Smooth muscle cell (in vitro differentiated cells): ENCODE results near the gene EEF1G. TPM values are rescaled to one million over a fixed set of nuclear protein-coding genes. Genes with fewer than 3 reads are reported as not detected.
"Not testable (repeated sequence)": the region's sequence is repeated elsewhere in the genome, so short reads cannot be mapped to it uniquely, and the experiment has no call there.

Experiments used
- DNase-seq: peaks from one replicate; lab custom pipeline; 2025; ENCODE audit not compliant: unreplicated experiment; lab: John Stamatoyannopoulos, UW
- H2AFZ ChIP-seq: fragments of 200-600 bp; sonication (generic); 2 replicates; pipeline ENCODE4 v1.6.0; 2016; ENCODE audit warnings: antibody characterized with exemption, low read depth, mild to moderate bottlenecking
- H3F3A ChIP-seq: fragments of 200-600 bp; sonication (generic); 2 replicates; pipeline ENCODE4 v1.6.0; 2017; ENCODE audit warnings: antibody characterized with exemption, low read depth
- H3K27ac ChIP-seq: fragments of 200-600 bp; sonication (generic); 2 replicates; pipeline ENCODE4 v1.5.1; 2016; ENCODE audit warnings: low read depth, mild to moderate bottlenecking
- H3K27me3 ChIP-seq: fragments of 200-600 bp; sonication (generic); 2 replicates; pipeline ENCODE4 v1.6.1; 2016; ENCODE audit warnings: low read depth, mild to moderate bottlenecking
- H3K36me3 ChIP-seq: fragments of 200-600 bp; sonication (generic); 2 replicates; pipeline ENCODE4 v1.5.1; 2016; ENCODE audit warnings: low read depth
- H3K4me1 ChIP-seq: fragments of 200-600 bp; sonication (generic); 2 replicates; pipeline ENCODE4 v1.5.1; 2016; ENCODE audit warnings: low read depth
- H3K4me2 ChIP-seq: fragments of 200-600 bp; sonication (generic); 2 replicates; pipeline ENCODE4 v1.6.0; 2016; ENCODE audit warnings: mild to moderate bottlenecking
- H3K4me3 ChIP-seq: fragments of 200-600 bp; sonication (generic); 2 replicates; pipeline ENCODE4 v1.5.1; 2016; ENCODE audit warnings: mild to moderate bottlenecking
- H3K79me2 ChIP-seq: fragments of 200-600 bp; sonication (generic); 2 replicates; pipeline ENCODE4 v1.6.0; 2016; ENCODE audit warnings: low read depth, mild to moderate bottlenecking
- H3K9ac ChIP-seq: fragments of 200-600 bp; sonication (generic); 2 replicates; pipeline ENCODE4 v1.6.0; 2016; ENCODE audit warnings: low read depth
- H3K9me3 ChIP-seq: fragments of 200-600 bp; sonication (generic); replicated peaks from 2 replicates; pipeline ENCODE4 v1.5.1; 2016; ENCODE audit warnings: low read depth
- H4K20me1 ChIP-seq: fragments of 200-600 bp; sonication (generic); 2 replicates; pipeline ENCODE4 v1.6.0; 2016; ENCODE audit warnings: low read depth
- WGBS: methylation state at CpG from one replicate; pipeline ENCODE4 v1.1.7; 2016; ENCODE audit warnings: low lambda C conversion rate; 5-methylcytosine and 5-hydroxymethylcytosine counted together
- polyA plus RNA-seq: library from polyadenylated mRNA; unstranded; fragments of >200 nt; fragmentation: Nextera tagmentation; extraction: Ambion mirVana; gene quantifications from 2 replicates; pipeline ENCODE4 v1.2.1, GENCODE V29; 2016
- total RNA-seq: library from RNA; depleted of rRNA; stranded (reverse); fragments of >200 nt; gene quantifications from 2 replicates; pipeline ENCODE4 v1.2.3, GENCODE V29; 2014
- TF ChIP-seq, protein P1 (sequence below): fragments of 200-600 bp; sonication (generic); IDR thresholded peaks from 2 replicates; pipeline ENCODE4 v1.5.1; 2017; ENCODE audit warnings: borderline replicate concordance, mild to moderate bottlenecking, antibody characterized with exemption; ENCODE audit not compliant: insufficient read depth, poor library complexity, severe bottlenecking

The EEF1G gene
- total and polyA plus RNA-seq, 2 experiments from 2014 or later: 433 to 773 TPM

DNA sequence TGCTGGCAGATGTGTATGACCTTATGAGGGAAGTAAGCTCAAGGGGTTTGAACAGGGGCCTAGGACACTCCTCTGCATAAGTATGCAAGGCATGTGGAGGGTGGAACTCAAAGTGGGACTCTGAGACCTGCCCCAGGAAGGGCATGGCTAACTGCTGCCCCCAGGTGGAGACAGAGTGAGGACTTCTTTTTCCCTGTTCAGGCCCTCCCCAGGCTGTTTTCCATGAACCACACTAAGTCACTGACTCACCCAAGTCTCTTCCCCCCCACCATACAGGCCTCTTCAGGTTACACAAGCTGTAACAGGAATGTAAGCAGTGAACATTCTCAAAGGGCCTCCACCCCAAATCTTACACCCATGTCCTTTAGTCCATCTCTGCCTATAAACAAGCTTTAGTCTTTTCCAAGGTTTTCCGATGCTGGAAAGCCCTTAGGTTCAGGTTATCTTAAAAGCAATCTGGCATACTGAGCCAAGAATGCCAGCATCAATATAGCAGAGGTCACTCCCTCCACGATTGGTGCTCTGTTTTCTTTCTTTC is 13.1 kb downstream of the EEF1G start:
- H3K27ac ChIP-seq: peak overlapping the region; percentile 88
- peaks cover 23% of the 10 kb centered on the region for H3K4me1 ChIP-seq
- WGBS: 20% methylated on average over 2 of the region's 2 CpGs
- H3K79me2 ChIP-seq: peaks cover 24% of the 10 kb centered on the region
- H4K20me1 ChIP-seq: peaks cover 71% of the 10 kb centered on the region
- no peaks in the 10 kb centered on the region for H3K9me3 ChIP-seq
- H3K27me3 ChIP-seq: no peaks in the 10 kb centered on the region
- H2AFZ ChIP-seq: no peak overlapping the region
- TF ChIP-seq, protein P1, sequence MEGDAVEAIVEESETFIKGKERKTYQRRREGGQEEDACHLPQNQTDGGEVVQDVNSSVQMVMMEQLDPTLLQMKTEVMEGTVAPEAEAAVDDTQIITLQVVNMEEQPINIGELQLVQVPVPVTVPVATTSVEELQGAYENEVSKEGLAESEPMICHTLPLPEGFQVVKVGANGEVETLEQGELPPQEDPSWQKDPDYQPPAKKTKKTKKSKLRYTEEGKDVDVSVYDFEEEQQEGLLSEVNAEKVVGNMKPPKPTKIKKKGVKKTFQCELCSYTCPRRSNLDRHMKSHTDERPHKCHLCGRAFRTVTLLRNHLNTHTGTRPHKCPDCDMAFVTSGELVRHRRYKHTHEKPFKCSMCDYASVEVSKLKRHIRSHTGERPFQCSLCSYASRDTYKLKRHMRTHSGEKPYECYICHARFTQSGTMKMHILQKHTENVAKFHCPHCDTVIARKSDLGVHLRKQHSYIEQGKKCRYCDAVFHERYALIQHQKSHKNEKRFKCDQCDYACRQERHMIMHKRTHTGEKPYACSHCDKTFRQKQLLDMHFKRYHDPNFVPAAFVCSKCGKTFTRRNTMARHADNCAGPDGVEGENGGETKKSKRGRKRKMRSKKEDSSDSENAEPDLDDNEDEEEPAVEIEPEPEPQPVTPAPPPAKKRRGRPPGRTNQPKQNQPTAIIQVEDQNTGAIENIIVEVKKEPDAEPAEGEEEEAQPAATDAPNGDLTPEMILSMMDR: peak; percentile 81
- H3K4me2 ChIP-seq: peak overlapping the region; percentile 69
- H3K4me3 ChIP-seq: no peak overlapping the region
- peak overlapping the region; percentile 28 for H3K9ac ChIP-seq
- H3K36me3 ChIP-seq: peaks cover 7% of the 10 kb centered on the region
- peaks cover 68% of the 10 kb centered on the region for H3F3A ChIP-seq
- DNase-seq: peak; percentile 38

DNA sequence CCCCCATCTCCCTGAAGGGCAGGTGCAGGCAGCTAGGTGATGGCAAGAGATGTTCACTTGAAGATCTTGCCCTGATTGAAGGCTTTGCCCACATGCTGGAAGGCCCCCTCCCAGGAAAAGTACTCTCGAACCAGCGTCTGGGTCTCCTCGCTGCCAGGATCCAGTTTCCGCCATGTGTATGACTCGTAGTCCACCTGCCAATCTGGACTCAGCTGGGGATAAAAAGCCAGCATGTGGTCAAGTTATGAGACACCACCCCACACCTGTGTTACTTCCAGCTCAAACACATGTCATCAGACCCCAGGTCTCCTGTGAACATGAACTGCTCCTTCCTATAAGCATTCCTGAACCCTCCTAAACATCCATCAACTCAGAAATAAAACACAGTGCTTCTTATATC is 14.1 kb downstream of the EEF1G start:
- H3K4me3 ChIP-seq, H3K9me3 ChIP-seq, H3K9ac ChIP-seq, H3K27me3 ChIP-seq, H3K36me3 ChIP-seq, DNase-seq, H3K4me2 ChIP-seq, H2AFZ ChIP-seq: not testable (repeated sequence)
- H3K4me1 ChIP-seq: peaks cover 30% of the 10 kb centered on the region
- WGBS: 80% methylated on average over 5 of the region's 5 CpGs
- H3F3A ChIP-seq: peaks cover 62% of the 10 kb centered on the region
- H3K27ac ChIP-seq: peak overlapping the region; percentile 49
- peaks cover 62% of the 10 kb centered on the region for H4K20me1 ChIP-seq
- peaks cover 15% of the 10 kb centered on the region for H3K79me2 ChIP-seq

DNA sequence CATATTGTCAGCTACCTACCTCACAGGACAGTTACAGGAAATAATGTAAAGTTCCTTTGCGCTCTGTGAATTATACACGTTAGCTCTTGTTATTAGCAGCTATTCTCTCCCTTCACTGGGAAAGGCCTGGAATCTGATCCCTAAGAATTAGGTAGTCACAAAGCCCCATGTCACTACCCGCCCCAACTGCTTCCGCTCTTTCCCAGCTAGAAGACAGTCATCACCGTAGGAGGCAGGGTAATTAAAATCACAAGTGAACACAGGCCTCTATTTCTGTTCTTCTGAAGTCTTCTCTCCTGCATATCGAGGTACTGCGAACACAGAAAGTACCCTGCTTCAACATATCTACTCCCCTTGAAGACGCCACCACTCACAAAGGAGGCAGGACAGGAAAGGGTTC is 14.5 kb downstream of the EEF1G start:
- no peak for DNase-seq
- Histone ChIP-seq H3K36me3 (no peaks in the 10 kb centered on the region), H3K4me2 (no peak overlapping the region), H3K9me3 (no peaks in the 10 kb centered on the region), H3F3A (peaks cover 66% of the 10 kb centered on the region), H4K20me1 (peaks cover 62% of the 10 kb centered on the region), H3K9ac (no peak overlapping the region), H3K4me1 (peaks cover 34% of the 10 kb centered on the region), H3K4me3 (no peak overlapping the region), H3K27me3 (no peaks in the 10 kb centered on the region), H3K27ac (peak overlapping the region; percentile 49), H2AFZ (no peak overlapping the region), H3K79me2 (peaks cover 15% of the 10 kb centered on the region)
- TF ChIP-seq, protein P1: no peak
- WGBS: 80% methylated on average over 8 of the region's 8 CpGs

DNA sequence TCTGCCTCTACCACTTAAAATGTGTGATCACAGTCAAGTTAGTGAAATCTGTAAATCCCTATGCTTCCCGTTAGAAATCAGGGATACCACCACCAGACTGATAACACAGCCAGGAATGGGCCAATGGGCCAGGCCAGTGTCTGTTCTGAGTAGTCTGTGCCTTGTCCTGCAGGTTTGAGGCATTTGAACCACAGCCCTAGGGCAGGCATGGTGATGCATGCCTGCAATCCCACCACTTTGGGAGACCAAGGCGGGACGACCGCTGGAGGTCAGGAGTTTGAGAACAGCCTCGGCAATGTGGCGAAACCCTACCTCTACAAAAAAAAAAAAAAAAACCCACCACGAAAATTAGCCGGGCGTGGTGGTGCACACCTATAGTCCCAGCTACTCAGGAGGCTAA is 15.0 kb downstream of the EEF1G start:
- Histone ChIP-seq H3K4me3 (no peak overlapping the region), H3K79me2 (peaks cover 12% of the 10 kb centered on the region), H3K27me3 (no peaks in the 10 kb centered on the region), H4K20me1 (peaks cover 58% of the 10 kb centered on the region), H3K36me3 (no peaks in the 10 kb centered on the region), H3K27ac (peak overlapping the region; percentile 49), H3F3A (peaks cover 66% of the 10 kb centered on the region), H2AFZ (no peak overlapping the region), H3K4me1 (peaks cover 38% of the 10 kb centered on the region), H3K9ac (no peak overlapping the region), H3K9me3 (no peaks in the 10 kb centered on the region), H3K4me2 (no peak overlapping the region)
- TF ChIP-seq, protein P1: no peak
- DNase-seq: no peak
- 66% methylated on average over 9 of the region's 9 CpGs for WGBS
